Natural killer cell (primary cell): ENCODE results near the gene GUCY2F. TPM values are rescaled to one million over a fixed set of nuclear protein-coding genes. Genes with fewer than 3 reads are reported as not detected.

Source experiments
- ATAC-seq, 3 donors: fragments of 150-1000 bp in 2 of 3; fragments of 200-7000 bp in 1 of 3; cut with Tn5 transposase; 1 replicate in 1 of 3; 2 replicates in 2 of 3; pipeline ENCODE4 v1.10.0; 2021; ENCODE audit warnings: mild to moderate bottlenecking in 2 of 3, moderate library complexity in 2 of 3
- DNase-seq, 2 donors: peaks; one replicate each; pipeline versions ENCODE4 v3.0.0 to v3.0.0-alpha.2; 2013 to 2021; ENCODE audit warnings: mixed read lengths in 1 of 2
- H3K27ac ChIP-seq: one replicate; pipeline ENCODE4 v1.5.1; 2013; ENCODE audit warnings: mild to moderate bottlenecking, low read length
- H3K27me3 ChIP-seq: one replicate; pipeline ENCODE4 v1.6.1; 2013; ENCODE audit warnings: low read length; ENCODE audit not compliant: control insufficient read depth, insufficient read depth
- H3K36me3 ChIP-seq: one replicate; pipeline ENCODE4 v1.6.1; 2013; ENCODE audit warnings: low read length; ENCODE audit not compliant: control insufficient read depth, insufficient read depth
- H3K4me1 ChIP-seq: one replicate; pipeline ENCODE4 v1.6.1; 2013; ENCODE audit warnings: low read length; ENCODE audit not compliant: control insufficient read depth, insufficient read depth
- H3K4me3 ChIP-seq: one replicate; pipeline ENCODE4 v1.5.1; 2013; ENCODE audit warnings: low read length
- H3K9me3 ChIP-seq: one replicate; pipeline ENCODE4 v1.6.1; 2013; ENCODE audit warnings: low read length; ENCODE audit not compliant: control insufficient read depth, insufficient read depth
- H3K27ac Mint-ChIP-seq, 2 donors: one replicate each; pipeline ENCODE4 v1.8.0; 2022; ENCODE audit warnings: mild to moderate bottlenecking in 2 of 2, mixed read lengths in 2 of 2, moderate library complexity in 1 of 2
- H3K27me3 Mint-ChIP-seq, 2 donors: one replicate each; pipeline ENCODE4 v1.8.0; 2022; ENCODE audit warnings: low read depth in 2 of 2, mixed read lengths in 2 of 2
- H3K36me3 Mint-ChIP-seq: one replicate; pipeline ENCODE4 v1.8.0; 2022; ENCODE audit warnings: mixed read lengths
- H3K4me1 Mint-ChIP-seq, 2 donors: one replicate each; pipeline ENCODE4 v1.8.0; 2022; ENCODE audit warnings: mixed read lengths in 2 of 2
- H3K4me3 Mint-ChIP-seq: one replicate; pipeline ENCODE4 v1.8.0; 2022; ENCODE audit warnings: mild to moderate bottlenecking, moderate library complexity, mixed read lengths
- H3K9me3 Mint-ChIP-seq, 2 donors: one replicate each; pipeline ENCODE4 v1.8.0; 2022; ENCODE audit warnings: mixed read lengths in 2 of 2
- WGBS: methylation state at CpG from one replicate; pipeline ENCODE4 v1.1.7; 2013; ENCODE audit warnings: missing lambda C conversion rate; ENCODE audit not compliant: insufficient coverage; 5-methylcytosine and 5-hydroxymethylcytosine counted together
- intact Hi-C: fragments of 100-400 bp; cut with micrococcal nuclease; formaldehyde crosslinking; loops from one replicate; pipeline ENCODE4 v1.14.2; 2022
- total RNA-seq, 4 donors: library from RNA; stranded (reverse); fragments of 120-200 nt in 1 of 4; gene quantifications; one replicate each; pipeline versions ENCODE4 v1.2.3 to v1.2.4, GENCODE V29; 2013 to 2022
- TF ChIP-seq, protein P1 (sequence below): fragments of 200-600 bp; IDR thresholded peaks from one replicate; pipeline ENCODE4 v1.8.0; 2022; ENCODE audit warnings: antibody characterized with exemption

Gene GUCY2F
- total RNA-seq, 3 donors from 2014 or later (not counting 1 experiment from before 2014, with no cell fraction given) = not detected

DNA sequence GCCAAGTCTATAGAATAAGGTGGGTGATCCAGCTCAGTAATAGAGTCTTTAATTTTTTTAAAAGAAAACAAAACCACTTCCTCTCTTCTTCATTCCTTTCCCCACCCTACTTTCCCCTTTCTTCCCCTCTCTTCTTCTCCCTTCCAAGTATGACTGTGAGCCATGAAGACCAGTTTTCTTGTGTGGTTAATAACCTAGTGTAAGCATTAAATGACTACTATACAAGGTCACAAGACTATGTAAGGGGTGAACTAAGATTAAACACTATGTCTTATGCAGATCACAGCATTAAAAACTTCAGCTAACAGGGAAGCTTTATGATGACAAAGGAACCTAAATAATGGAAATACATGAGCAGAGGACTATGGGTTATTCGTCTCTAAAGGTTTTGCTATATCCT lies 135.4 kb downstream of the GUCY2F start:
- TF ChIP-seq, protein P1, sequence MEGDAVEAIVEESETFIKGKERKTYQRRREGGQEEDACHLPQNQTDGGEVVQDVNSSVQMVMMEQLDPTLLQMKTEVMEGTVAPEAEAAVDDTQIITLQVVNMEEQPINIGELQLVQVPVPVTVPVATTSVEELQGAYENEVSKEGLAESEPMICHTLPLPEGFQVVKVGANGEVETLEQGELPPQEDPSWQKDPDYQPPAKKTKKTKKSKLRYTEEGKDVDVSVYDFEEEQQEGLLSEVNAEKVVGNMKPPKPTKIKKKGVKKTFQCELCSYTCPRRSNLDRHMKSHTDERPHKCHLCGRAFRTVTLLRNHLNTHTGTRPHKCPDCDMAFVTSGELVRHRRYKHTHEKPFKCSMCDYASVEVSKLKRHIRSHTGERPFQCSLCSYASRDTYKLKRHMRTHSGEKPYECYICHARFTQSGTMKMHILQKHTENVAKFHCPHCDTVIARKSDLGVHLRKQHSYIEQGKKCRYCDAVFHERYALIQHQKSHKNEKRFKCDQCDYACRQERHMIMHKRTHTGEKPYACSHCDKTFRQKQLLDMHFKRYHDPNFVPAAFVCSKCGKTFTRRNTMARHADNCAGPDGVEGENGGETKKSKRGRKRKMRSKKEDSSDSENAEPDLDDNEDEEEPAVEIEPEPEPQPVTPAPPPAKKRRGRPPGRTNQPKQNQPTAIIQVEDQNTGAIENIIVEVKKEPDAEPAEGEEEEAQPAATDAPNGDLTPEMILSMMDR = no peak
- Mint-ChIP-seq H3K27ac (no peak overlapping the region), H3K36me3 (no peaks in the 10 kb centered on the region), H3K9me3 (no peaks in the 10 kb centered on the region), H3K27me3 (peaks cover 0 to 7% of the 10 kb centered on the region in 2 donors), H3K4me3 (no peak overlapping the region), H3K4me1 (no peaks in the 10 kb centered on the region)
- intact Hi-C loops = no loop called here
- no peak for ATAC-seq
- H3K27ac ChIP-seq = no peak overlapping the region
- 83% methylated on average over 1 of the region's 1 CpG for WGBS
- H3K27me3 ChIP-seq = no peaks in the 10 kb centered on the region
- H3K4me1 ChIP-seq = no peaks in the 10 kb centered on the region
- no peaks in the 10 kb centered on the region for H3K9me3 ChIP-seq
- no peak for DNase-seq
- H3K4me3 ChIP-seq = no peak overlapping the region
- no peaks in the 10 kb centered on the region for H3K36me3 ChIP-seq

DNA sequence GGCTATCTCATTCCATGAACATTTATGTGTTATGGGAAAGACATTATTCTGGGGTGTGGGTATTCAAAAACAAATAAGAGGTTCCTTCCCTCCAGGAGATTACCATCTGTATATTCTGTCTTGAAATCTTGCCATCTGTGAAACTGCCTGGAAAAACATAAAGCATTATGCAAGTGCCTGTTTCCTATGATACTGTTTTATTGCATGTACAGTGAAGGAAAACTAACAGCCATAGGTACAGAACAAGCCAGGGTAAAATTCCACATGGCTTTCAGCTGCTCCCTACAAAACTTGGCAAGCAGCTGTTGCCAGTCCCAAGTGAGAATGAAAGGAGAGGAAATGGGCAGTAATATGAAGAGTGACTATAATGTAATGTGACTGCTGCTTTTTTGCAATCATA lies 136.0 kb downstream of the GUCY2F start:
- no peak overlapping the region for H3K27ac Mint-ChIP-seq
- no peaks in the 10 kb centered on the region for H3K36me3 Mint-ChIP-seq
- H3K36me3 ChIP-seq = no peaks in the 10 kb centered on the region
- no peak for ATAC-seq
- H3K27me3 Mint-ChIP-seq = peaks cover 0 to 7% of the 10 kb centered on the region in 2 donors
- no peak overlapping the region for H3K27ac ChIP-seq
- TF ChIP-seq, protein P1 = no peak
- no peak for DNase-seq
- intact Hi-C loops = no loop called here
- H3K4me1 ChIP-seq = no peaks in the 10 kb centered on the region
- no peak overlapping the region for H3K4me3 ChIP-seq
- H3K9me3 ChIP-seq = no peaks in the 10 kb centered on the region
- H3K4me1 Mint-ChIP-seq = no peaks in the 10 kb centered on the region
- H3K4me3 Mint-ChIP-seq = no peak overlapping the region
- H3K27me3 ChIP-seq = no peaks in the 10 kb centered on the region
- no peaks in the 10 kb centered on the region for H3K9me3 Mint-ChIP-seq

DNA sequence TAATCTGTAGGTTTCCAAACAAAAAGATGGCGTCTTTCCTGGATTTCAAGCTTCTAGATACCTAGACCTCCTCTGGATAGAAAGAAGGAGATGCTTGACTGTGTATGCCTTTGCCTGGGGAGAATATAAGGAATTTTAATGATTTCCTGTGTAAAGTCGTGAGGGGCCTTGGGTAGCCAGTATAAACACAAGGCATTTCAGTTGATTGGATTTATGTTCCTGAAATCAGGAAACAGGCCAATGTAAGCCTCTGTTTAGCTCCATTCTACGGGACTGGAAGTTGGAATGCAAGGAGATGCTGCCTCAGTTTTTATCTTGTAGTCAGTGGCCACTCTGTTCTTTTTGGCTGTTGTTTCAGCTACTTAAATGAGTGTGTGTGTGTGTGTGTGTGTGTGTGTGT lies 137.2 kb downstream of the GUCY2F start:
- ATAC-seq (no peak), DNase-seq (no peak)
- Mint-ChIP-seq H3K4me1 (no peaks in the 10 kb centered on the region), H3K36me3 (no peaks in the 10 kb centered on the region), H3K4me3 (no peak overlapping the region), H3K9me3 (no peaks in the 10 kb centered on the region), H3K27ac (no peak overlapping the region), H3K27me3 (peaks cover 0 to 7% of the 10 kb centered on the region in 2 donors)
- Histone ChIP-seq H3K9me3 (no peaks in the 10 kb centered on the region), H3K4me1 (no peaks in the 10 kb centered on the region), H3K27me3 (no peaks in the 10 kb centered on the region), H3K27ac (no peak overlapping the region), H3K36me3 (no peaks in the 10 kb centered on the region), H3K4me3 (no peak overlapping the region)
- WGBS = 43% methylated on average over 3 of the region's 3 CpGs
- intact Hi-C loops = no loop called here
- TF ChIP-seq, protein P1 = no peak

DNA sequence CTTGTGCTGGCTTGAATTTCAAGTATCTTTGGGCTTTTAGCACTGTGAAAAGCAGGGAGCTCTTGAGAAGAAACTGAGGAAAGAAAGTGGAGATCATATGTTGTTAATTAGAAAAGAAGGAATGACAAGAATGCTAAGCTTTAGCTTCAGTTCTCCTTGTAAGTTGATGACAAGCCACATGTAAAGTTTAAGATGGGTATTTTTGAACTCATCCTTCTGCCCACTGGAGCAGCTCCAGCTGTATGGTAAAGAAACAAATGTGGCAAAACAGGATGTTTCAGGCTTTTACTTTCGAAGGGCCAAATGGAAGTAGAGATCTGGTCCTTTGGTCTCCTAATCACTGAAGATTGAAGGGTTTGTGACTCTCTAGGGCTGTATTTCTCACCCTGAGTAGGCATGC lies 137.8 kb downstream of the GUCY2F start:
- Mint-ChIP-seq H3K4me3 (no peak overlapping the region), H3K27ac (no peak overlapping the region), H3K4me1 (no peaks in the 10 kb centered on the region), H3K9me3 (no peaks in the 10 kb centered on the region), H3K27me3 (peaks cover 0 to 7% of the 10 kb centered on the region in 2 donors), H3K36me3 (no peaks in the 10 kb centered on the region)
- ATAC-seq (no peak), DNase-seq (no peak)
- intact Hi-C loops = no loop called here
- H3K9me3 ChIP-seq = no peaks in the 10 kb centered on the region
- TF ChIP-seq, protein P1 = no peak
- H3K27ac ChIP-seq = no peak overlapping the region
- WGBS = 25% methylated on average over 1 of the region's 1 CpG
- H3K27me3 ChIP-seq = no peaks in the 10 kb centered on the region
- no peaks in the 10 kb centered on the region for H3K4me1 ChIP-seq
- no peaks in the 10 kb centered on the region for H3K36me3 ChIP-seq
- H3K4me3 ChIP-seq = no peak overlapping the region
